EH (cell line): ENCODE results near the gene RABEP2.
"Not testable (repeated sequence)": the region's sequence is repeated elsewhere in the genome, so short reads cannot be mapped to it uniquely, and the experiment has no call there.

Source experiments
- DNase-seq: peaks from one replicate; pipeline ENCODE4 v3.0.0-alpha.2; 2015; ENCODE audit warnings: low read depth

The RABEP2 gene

GRCh38 chr16:28924762-28925385, at the start of gene RABEP2:
Gene RABEP2 (minus strand): TSS chr16:28925238. CDS start chr16:28925163, 75 bp downstream.
- DNase-seq, result peak; percentile 90

DNA sequence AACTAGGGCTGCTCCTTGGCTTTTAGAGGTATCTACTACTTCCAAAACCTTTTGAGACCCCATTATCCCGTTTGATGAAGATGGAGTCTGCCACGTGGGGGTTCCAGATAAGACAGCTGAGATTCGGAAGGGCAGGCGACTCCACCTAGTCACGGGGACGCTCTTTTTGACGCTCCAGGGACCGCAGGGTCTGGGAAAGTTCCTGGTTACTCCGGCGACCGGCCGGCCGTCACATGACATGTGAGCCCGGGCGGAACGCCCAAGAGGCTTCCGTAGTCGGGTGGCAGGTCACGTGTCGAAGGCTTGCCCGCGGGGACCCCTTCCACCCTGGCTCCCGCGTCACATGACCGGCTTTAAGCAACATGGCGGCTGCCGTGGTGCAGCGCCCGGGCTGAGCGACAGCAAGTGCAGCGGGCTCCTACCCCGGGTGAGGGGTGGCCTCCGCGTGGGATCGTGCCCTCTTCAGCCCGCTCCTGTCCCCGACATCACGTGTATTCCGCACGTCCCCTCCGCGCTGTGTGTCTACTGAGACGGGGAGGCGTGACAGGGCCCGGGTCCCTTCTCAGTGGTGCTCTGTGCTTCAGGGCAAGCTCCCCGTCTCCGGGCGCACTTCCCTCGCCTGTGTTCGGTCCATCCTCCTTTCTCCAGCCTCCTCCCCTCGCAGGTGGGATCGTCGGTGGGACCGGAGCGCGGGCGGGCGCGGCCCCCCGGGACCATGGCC, 49.6 kb upstream of the RABEP2 start, which contains the start of gene SPNS1:
Gene SPNS1, plus strand, starts transcription at position 342 of the 721 bp plus-strand sequence. Its CDS starts 374 bp downstream, at position 716.
- peak; percentile 97 for DNase-seq

- peak; percentile 74 for DNase-seq
Observed at GRCh38 chr16:28974007-28974436, 49.0 kb upstream of the RABEP2 start.

GRCh38 chr16:28969696-28970095, 44.7 kb upstream of the RABEP2 start:
- DNase-seq, result not testable (repeated sequence)

GRCh38 chr16:28967156-28967555, 42.1 kb upstream of the RABEP2 start:
- DNase-seq, result no peak

- no peak for DNase-seq
Observed at GRCh38 chr16:28964496-28964895, 39.5 kb upstream of the RABEP2 start.

- DNase-seq, result no peak
Observed at GRCh38 chr16:28964072-28964471, 39.0 kb upstream of the RABEP2 start.

DNA sequence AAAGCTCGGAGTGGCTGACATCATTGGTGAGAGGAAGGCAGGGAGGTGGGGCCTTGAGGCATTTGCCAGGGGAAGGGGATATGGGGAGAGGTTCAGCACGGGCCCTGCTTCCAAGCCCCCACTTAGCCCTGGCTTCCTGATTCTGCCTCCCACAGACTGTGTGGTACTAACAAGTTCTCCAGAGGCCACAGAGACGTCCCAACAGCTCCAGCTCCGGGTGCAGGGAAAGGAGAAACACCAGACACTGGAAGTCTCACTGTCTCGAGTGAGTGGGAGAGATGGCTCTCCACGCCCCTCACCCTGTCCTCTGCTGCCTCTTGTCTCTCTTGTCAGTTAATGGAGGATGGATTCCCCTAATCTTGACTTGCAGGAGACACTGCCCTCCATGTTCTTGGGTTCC, 33.8 kb upstream of the RABEP2 start:
- DNase-seq, result no peak

DNA sequence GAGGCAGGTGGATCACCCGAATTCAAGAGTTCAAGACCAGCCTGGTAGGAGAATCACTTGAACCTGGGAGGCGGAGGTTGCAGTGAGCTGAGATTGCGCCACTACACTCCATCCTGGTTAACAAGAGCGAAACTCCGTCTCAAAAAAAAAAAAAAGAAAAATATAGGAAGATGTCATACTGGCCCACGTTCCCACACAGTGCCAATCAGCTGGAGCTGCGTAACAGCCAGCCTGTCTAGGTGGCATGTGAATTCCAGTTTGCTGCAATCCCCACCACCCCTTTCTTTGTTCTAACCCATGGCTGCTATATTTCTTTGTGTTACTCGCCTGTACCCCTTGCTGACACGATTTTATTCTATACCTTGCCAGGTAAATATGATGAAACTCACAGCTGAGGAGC, 33.2 kb upstream of the RABEP2 start:
- DNase-seq, result no peak

- DNase-seq, result peak; percentile 36
Observed at GRCh38 chr16:28951410-28951943, 26.4 kb upstream of the RABEP2 start.

GRCh38 chr16:28950648-28951409, 25.8 kb upstream of the RABEP2 start, which contains the start of gene NFATC2IP:
Gene NFATC2IP (plus strand): TSS chr16:28950937. CDS start chr16:28951012, 75 bp downstream.
- DNase-seq, result peak; percentile 100

- DNase-seq, result no peak
Observed at GRCh38 chr16:28946681-28947080, 21.6 kb upstream of the RABEP2 start.

DNA sequence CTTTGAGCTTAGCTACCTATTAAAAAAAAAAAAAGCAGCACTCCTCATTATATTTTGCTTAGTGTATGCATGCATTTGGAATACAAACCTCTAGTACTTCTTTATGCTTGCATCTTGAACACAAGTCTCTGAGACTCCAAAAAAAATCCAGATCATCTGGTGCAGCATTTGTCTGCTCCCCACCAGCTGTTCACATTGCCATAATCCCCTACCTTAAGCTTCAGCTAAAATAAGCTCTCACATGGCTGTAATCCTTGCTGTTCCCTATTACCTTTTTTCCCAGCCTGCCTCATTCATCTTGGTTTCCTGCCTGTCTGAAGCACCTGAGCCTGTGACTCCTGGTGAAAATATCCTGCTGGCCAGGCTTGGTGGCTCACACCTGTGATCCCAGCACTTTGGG, 18.2 kb upstream of the RABEP2 start:
- DNase-seq, result no peak

- not testable (repeated sequence) for DNase-seq
Observed at GRCh38 chr16:28939825-28940224, 14.8 kb upstream of the RABEP2 start.

DNA sequence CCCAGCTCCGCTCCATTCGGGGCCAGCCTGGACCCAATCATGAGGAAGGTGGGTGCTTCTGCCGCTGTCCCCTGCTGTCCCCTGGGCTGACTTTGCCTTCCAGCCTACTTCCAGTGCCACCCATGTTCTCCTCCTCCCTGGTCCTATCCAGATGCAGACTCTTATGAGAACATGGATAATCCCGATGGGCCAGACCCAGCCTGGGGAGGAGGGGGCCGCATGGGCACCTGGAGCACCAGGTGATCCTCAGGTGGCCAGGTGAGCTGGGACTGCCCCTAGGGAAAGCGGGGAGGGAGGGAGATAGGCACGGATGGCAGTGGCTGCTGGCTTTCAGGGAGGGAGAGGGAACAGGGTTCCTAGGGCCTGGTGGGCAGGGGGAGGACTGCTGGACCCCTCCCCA, 13.7 kb upstream of the RABEP2 start:
- DNase-seq, result no peak

DNA sequence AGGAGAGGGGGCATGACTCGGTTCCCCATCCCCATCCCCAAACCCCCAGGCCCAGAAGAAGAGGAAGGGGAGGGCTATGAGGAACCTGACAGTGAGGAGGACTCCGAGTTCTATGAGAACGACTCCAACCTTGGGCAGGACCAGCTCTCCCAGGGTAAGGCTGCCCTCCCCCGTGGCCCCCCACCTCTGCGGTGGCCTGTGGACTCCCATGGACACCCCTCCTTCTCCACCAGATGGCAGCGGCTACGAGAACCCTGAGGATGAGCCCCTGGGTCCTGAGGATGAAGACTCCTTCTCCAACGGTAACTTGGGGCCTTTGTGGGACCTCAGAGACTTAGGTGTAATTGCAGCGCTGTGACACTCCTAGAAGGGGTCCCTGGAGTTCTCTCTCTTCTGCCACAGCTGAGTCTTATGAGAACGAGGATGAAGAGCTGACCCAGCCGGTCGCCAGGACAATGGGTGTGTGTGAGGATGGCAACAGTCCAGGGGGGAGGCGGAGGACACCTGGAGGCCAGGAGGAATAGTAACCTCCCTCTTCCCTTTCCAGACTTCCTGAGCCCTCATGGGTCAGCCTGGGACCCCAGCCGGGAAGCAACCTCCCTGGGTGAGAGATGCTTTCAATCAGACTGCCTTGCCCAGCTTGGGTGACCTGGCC, 12.3 kb upstream of the RABEP2 start:
- DNase-seq, result no peak

GRCh38 chr16:28936784-28937155, 11.7 kb upstream of the RABEP2 start:
- no peak for DNase-seq

DNA sequence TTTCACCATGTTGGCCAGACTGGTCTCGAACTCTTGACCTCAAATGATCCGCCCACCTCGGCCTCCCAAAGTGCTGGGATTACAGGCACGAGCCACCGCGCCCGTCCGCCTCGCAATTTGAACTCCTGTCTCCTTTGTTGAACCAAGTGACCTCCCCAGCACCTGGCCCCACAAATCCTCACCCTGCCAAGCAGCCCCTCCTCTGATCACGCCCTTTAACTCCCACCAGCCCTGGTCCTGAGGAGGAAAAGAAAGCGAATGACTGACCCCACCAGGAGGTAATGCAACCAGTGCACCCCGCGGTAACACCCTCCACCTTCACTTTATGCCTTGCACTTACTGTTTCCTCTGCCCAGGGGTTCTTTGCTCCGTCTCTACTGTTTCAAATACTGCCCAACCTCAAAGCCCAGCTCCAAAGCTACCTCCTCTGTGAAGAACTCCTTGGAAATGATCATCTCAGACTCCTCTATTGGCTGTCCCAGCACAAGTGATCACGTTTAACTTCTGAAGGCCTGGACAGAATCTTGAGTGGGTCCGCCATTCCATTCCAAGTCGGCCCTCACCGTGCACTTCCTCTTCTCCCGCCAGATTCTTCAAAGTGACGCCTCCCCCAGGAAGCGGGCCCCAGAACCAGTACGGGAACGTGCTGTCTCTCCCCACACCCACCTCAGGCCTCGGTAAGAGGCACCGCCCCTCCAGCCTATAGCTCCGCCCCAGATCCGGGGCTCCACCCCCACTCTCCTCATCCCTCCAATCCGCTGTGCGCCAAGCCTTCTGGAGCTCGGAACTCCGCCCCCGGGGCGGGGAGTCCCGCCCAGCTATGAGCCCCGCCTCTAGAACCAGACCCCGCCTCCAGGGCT, 11.1 kb upstream of the RABEP2 start:
- DNase-seq, result peak; percentile 72

GRCh38 chr16:28935346-28935745, 10.3 kb upstream of the RABEP2 start:
- DNase-seq, result peak; percentile 10

DNA sequence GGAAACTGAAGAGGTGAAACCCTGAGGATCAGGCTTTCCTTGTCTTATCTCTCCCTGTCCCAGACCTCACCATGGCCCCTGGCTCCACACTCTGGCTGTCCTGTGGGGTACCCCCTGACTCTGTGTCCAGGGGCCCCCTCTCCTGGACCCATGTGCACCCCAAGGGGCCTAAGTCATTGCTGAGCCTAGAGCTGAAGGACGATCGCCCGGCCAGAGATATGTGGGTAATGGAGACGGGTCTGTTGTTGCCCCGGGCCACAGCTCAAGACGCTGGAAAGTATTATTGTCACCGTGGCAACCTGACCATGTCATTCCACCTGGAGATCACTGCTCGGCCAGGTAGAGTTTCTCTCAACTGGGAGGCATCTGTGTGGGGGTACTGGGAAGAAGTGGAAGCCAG, 8.1 kb upstream of the RABEP2 start:
- DNase-seq, result no peak
